Erythroblast (primary cell): ENCODE results near the gene RASSF7.

Source experiments
- GATA1 ChIP-seq: IDR thresholded peaks from 2 replicates; pipeline ENCODE4 v1.6.1; 2011; ENCODE audit warnings: low read depth, mild to moderate bottlenecking, control low read depth, low read length, moderate library complexity
- POLR2A ChIP-seq: IDR thresholded peaks from 2 replicates; pipeline ENCODE4 v1.6.1; 2011; ENCODE audit warnings: mild to moderate bottlenecking, low read length

DNA sequence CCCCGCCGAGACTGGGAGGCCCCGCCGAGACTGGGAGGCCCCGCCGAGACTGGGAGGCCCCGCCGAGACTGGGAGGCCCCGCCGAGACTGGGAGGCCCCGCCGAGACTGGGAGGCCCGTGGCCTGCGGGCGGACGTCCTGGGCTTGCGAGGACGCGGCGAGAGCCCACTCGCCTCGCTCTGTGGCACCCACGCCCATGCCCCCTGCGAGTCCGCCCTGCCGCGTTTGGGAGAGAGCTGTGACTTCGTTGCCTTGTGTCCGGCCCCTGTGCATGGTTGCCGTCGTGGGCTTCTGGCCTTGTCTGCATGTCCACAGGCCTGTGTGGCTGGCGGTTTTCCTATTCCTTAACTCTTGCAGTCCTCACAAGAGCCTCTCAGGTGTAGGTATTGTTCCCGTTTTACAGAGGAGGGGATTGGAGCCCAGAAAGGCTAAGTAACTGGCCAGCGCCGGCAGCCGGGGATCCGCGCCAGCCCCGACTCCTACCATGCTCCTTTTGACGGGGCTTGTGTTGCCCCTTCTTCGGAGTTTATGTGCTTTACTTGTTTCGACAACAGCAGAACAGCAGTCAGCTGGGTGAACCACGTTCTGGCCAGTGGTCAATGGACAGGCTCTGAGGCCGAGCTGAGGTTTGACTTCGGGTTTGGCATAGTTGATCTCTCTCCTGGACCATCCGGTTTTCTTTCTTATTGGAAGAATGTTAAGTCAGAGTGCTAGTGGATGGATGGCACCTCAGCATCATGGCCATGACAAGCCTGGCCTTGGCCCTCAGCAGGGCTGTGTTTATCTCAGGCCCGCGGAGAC lies 16.2 kb downstream of the RASSF7 start:
- no peak for TF ChIP-seq POLR2A
- TF ChIP-seq GATA1 = no peak
